Activated naive CD4-positive, alpha-beta T cell treated with anti-CD3 and anti-CD28 coated beads for 36 hours (primary cell): Measurements from ENCODE around the gene RPE. TPM values are rescaled to one million over a fixed set of nuclear protein-coding genes. Genes with fewer than 3 reads are reported as not detected.

ENCODE experiments used
- CTCF ChIA-PET: fragments of 350-600 bp; sonication (Branson Sonifier 250); formaldehyde crosslinking; loops from one replicate; lab custom pipeline; 2021; ENCODE audit warnings: antibody characterized with exemption; lab: Charles Lee
- DNase-seq: peaks from one replicate; pipeline ENCODE4 v3.0.0-alpha.2; 2020
- H3K27ac Mint-ChIP-seq: one replicate; pipeline ENCODE4 v1.8.0; 2021; ENCODE audit warnings: mild to moderate bottlenecking, mixed read lengths
- H3K27me3 Mint-ChIP-seq: one replicate; pipeline ENCODE4 v1.8.0; 2021; ENCODE audit warnings: low read depth, mixed read lengths
- H3K36me3 Mint-ChIP-seq: one replicate; pipeline ENCODE4 v1.8.0; 2021; ENCODE audit warnings: low read depth, mixed read lengths
- H3K4me1 Mint-ChIP-seq: one replicate; pipeline ENCODE4 v1.8.0; 2021; ENCODE audit warnings: low read depth, mixed read lengths
- H3K4me3 Mint-ChIP-seq: one replicate; pipeline ENCODE4 v1.8.0; 2021; ENCODE audit warnings: mild to moderate bottlenecking, moderate library complexity, mixed read lengths
- H3K9me3 Mint-ChIP-seq: one replicate; pipeline ENCODE4 v1.8.0; 2021; ENCODE audit warnings: mixed read lengths
- intact Hi-C: fragments of 100-400 bp; cut with micrococcal nuclease; formaldehyde crosslinking; loops from one replicate; pipeline ENCODE4 v1.15.1; 2023
- total RNA-seq, 2 experiments: library from RNA; stranded (reverse); gene quantifications; one replicate each; pipeline ENCODE4 v1.2.3, GENCODE V29; 2021

The RPE gene
- total RNA-seq, 2 experiments from 2014 or later: 43.9 to 46.2 TPM

- CTCF ChIA-PET: interaction anchor here (0.8 kb wide), 1 partner anchor 11 kb away, joined by 3 read pairs; no protein-coding TSS in a partner anchor
- DNase-seq: no peak
- Mint-ChIP-seq H3K27ac (no peak overlapping the region), H3K27me3 (no peaks in the 10 kb centered on the region), H3K4me3 (no peak overlapping the region), H3K36me3 (peaks cover 21% of the 10 kb centered on the region), H3K9me3 (peaks cover 17% of the 10 kb centered on the region), H3K4me1 (no peaks in the 10 kb centered on the region)
- intact Hi-C loops: no loop called here
These were observed 48.4 kb downstream of the RPE start for GRCh38 chr2:210050885-210051284.

GRCh38 chr2:210054696-210055095 is 52.3 kb downstream of the RPE start:
- H3K36me3 Mint-ChIP-seq: peaks cover 18% of the 10 kb centered on the region
- intact Hi-C loops: no loop called here
- CTCF ChIA-PET: no interaction called here
- H3K9me3 Mint-ChIP-seq: peaks cover 26% of the 10 kb centered on the region
- no peak overlapping the region for H3K4me3 Mint-ChIP-seq
- DNase-seq: no peak
- H3K27ac Mint-ChIP-seq: no peak overlapping the region
- no peaks in the 10 kb centered on the region for H3K4me1 Mint-ChIP-seq
- no peaks in the 10 kb centered on the region for H3K27me3 Mint-ChIP-seq

- CTCF ChIA-PET: no interaction called here
- H3K9me3 Mint-ChIP-seq: peaks cover 26% of the 10 kb centered on the region
- H3K4me3 Mint-ChIP-seq: no peak overlapping the region
- H3K36me3 Mint-ChIP-seq: peaks cover 20% of the 10 kb centered on the region
- H3K27ac Mint-ChIP-seq: no peak overlapping the region
- no peaks in the 10 kb centered on the region for H3K4me1 Mint-ChIP-seq
- intact Hi-C loops: no loop called here
- H3K27me3 Mint-ChIP-seq: no peaks in the 10 kb centered on the region
- DNase-seq: no peak
These were observed 53.4 kb downstream of the RPE start for GRCh38 chr2:210055825-210056224.

- no peak overlapping the region for H3K27ac Mint-ChIP-seq
- peaks cover 7% of the 10 kb centered on the region for H3K36me3 Mint-ChIP-seq
- no peak for DNase-seq
- CTCF ChIA-PET: no interaction called here
- H3K9me3 Mint-ChIP-seq: peaks cover 3% of the 10 kb centered on the region
- H3K4me3 Mint-ChIP-seq: no peak overlapping the region
- no peaks in the 10 kb centered on the region for H3K27me3 Mint-ChIP-seq
- no peaks in the 10 kb centered on the region for H3K4me1 Mint-ChIP-seq
- intact Hi-C loops: no loop called here
These were observed 60.9 kb downstream of the RPE start for GRCh38 chr2:210063306-210063705.

Other genes with a start within 250 kb of the RPE start
- gene UNC80, start 230.8 kb upstream of the RPE start, total RNA-seq: not detected
- gene KANSL1L, start 168.8 kb downstream of the RPE start, total RNA-seq: 1 to 10 TPM; 4.4 to 4.8 TPM
- gene ACADL, start 222.8 kb downstream of the RPE start, total RNA-seq: not detected